IPS-11a (cell line): ENCODE results near the gene SLC13A4.
"Not testable (repeated sequence)": the region's sequence is repeated elsewhere in the genome, so short reads cannot be mapped to it uniquely, and the experiment has no call there.

ENCODE experiments used
- H3K4me3 ChIP-seq: one replicate; pipeline ENCODE4 v1.5.1; 2013; ENCODE audit warnings: low read depth, low read length, control low read depth

Gene SLC13A4

GRCh38 chr7:135666846-135667245 lies 61.1 kb downstream of the SLC13A4 start:
- H3K4me3 ChIP-seq: no peak overlapping the region

- H3K4me3 ChIP-seq: no peak overlapping the region
Observed at GRCh38 chr7:135666156-135666555, 61.8 kb downstream of the SLC13A4 start.

DNA sequence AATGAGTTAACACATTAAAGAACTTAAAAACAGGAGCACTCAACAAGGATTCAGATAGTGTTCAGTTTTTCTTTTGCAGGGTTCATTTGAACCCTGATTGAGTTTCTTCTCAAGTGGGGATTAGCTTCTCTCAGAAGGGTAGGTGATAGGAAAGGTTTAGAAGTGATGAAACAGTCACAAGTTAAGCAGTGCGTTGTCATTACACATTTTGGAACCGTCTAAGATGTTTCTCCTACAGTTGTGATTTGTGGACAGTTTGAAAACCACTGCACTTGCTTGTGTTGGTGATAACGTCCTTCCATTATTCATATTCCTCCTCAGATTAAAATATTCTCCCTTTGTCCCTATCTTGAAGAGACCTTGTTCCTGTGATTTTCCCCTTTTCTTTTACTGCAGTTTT lies 62.9 kb downstream of the SLC13A4 start:
- no peak overlapping the region for H3K4me3 ChIP-seq

DNA sequence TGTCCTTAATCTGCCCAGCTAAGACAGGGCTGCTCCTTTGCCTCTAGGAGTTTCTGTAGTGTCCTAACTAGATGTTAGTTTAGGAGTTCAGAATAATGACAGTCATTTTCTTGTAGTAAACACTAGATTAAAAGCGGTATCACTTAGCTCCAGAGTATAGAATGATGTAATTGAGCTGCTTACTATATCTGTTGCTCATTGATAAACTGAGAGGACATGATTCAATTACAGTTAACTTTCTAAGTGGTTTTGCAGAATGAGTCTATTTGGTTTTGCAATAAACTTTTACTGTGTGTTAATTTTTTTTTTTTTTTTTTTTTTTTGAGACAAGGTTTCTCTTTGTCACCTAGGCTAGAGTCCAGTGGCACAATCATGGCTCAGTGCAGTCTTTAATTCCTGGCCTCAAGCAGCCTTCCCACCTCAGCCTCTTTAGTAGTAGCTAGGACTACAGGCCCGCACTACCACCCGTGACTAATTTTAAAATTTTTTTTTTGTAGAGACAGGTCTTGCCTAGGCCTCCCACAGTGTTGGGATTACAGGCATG lies 63.9 kb downstream of the SLC13A4 start:
- no peak overlapping the region for H3K4me3 ChIP-seq

DNA sequence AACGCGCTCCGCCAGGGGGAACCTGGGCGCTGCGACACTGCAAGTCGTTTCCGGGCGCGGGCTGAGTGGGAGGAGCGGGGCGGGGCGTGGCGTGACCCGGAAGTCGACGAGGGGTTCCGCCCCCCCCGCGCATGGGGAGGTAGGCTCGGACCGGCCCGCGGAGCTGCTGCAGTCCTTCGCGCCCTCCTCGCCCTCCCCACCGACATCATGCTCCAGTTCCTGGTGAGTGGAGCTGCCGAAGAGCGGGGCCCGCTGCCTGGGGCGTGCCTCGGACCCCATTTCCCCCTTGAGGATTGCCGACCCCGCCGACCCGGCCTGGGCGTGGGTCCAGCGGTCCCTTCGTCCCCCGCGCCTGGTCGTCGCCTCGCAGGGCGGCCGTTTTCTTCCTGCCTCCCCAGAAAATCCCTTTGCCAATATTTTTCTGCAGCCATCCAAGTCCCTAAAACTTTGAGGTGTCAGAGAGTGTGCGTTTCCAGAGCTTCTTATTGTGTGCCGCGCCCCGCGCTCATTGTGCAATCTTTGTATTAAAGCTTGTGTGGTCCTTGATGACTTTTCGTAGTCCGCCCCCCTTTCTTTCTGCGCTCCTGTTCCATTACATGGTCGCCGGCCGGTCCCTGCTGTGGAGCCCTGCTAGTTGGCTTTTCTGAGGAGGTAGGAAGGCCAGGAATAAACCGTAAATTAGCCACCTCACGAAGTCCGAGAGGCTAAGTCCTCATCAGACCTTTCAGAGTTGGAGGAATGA lies 65.4 kb downstream of the SLC13A4 start, which contains the start of gene STMP1:
Gene STMP1 (plus strand): TSS at position 142 of the 742 bp plus-strand sequence.
- H3K4me3 ChIP-seq: peak within 1 kb of the TSS; percentile 97

GRCh38 chr7:135662123-135662372 lies 65.9 kb downstream of the SLC13A4 start:
- H3K4me3 ChIP-seq: peak overlapping the region; percentile 97

DNA sequence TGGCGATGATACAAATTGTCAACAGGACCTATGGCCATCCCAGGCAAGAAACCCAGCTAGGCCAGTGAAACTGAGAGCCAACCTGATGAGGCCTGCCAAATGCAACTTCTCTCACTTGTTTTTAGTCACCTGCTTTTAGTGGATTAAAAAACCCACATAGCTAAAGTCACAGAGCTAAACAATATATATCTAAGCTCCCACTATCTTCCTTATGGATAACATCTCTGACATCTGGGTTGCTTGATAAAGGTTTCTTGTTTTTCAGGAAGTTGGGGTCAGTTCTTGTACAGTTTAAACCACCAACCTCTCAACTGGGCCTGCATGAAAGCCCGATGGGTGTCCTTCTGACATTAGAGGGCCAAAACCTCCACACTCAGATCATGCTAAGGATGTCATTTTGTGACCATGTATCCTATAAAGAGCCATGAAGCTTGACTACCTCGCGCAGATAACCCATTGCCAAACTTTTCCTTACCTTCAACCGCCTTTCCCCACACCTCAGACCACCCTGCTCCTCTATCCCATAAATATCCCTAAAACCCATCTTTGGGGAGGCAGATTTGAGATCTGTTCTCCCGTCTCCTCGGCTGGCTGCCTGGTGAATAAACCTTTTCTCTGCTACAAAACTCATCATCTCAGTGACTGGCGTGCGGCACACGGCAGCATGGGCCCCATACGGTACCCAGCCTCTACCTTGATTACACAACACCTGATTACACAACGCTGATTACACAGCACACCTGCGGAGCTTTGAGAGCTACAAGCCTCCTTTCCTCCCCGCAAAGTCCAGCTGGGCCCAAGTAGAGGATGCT lies 66.5 kb downstream of the SLC13A4 start:
- H3K4me3 ChIP-seq: peak overlapping the region; percentile 97

DNA sequence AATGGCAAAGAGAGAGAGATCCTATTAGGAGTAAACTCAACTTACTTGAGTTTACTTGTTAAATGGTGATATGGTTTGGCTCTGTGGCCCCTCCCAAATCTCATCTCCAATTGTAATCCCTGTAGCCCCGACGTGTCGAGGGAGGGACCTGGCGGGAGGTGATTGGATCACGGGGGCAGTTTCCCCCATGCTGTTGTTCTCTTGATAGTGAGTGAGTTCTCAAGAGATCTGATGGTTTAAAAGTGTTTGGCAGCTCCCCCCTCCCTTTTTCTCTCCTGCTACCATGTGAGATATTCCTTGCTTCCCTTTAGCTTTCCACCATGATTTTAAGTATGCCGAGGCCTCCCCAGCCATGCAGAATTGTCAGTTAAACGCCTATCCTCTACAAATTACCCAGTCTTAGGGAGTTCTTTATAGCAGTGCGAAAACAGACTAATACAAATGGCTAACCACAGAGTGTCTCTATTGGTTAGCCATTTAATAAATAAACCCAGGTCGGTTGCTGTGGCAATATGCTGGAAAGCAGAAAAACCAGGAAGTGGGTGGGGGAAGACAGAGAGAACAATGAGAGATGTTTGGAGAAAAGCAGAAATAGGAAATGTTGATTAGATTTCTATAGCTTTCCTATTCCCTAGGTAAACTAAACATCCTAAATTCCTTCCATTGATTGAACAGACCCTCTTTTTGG lies 68.7 kb downstream of the SLC13A4 start:
- no peak overlapping the region for H3K4me3 ChIP-seq

- no peak overlapping the region for H3K4me3 ChIP-seq
Observed at GRCh38 chr7:135658564-135658963, 69.4 kb downstream of the SLC13A4 start.

GRCh38 chr7:135653340-135654080 lies 74.5 kb downstream of the SLC13A4 start:
- H3K4me3 ChIP-seq: no peak overlapping the region

GRCh38 chr7:135650831-135651573 lies 77.0 kb downstream of the SLC13A4 start:
- no peak overlapping the region for H3K4me3 ChIP-seq

GRCh38 chr7:135648235-135648634 lies 79.8 kb downstream of the SLC13A4 start:
- H3K4me3 ChIP-seq: no peak overlapping the region

DNA sequence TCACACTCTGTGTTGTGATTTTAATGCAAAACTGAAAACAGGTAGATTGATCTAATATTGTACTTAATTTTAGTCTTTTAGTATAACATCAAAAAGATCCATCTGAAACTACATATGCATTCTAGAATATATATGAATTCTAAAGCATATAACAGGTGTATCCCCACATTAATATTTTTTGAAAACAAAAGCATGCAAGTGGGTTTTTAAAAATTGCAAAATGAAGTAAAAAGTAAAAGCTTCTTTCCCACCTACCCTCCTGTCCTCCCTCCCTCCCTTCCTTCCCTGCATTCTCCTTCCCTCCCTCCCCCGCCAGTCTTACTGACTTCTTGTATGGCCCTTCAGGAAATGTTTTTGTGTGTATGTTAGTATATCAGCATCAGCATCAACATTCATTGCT lies 80.2 kb downstream of the SLC13A4 start:
- H3K4me3 ChIP-seq: no peak overlapping the region

DNA sequence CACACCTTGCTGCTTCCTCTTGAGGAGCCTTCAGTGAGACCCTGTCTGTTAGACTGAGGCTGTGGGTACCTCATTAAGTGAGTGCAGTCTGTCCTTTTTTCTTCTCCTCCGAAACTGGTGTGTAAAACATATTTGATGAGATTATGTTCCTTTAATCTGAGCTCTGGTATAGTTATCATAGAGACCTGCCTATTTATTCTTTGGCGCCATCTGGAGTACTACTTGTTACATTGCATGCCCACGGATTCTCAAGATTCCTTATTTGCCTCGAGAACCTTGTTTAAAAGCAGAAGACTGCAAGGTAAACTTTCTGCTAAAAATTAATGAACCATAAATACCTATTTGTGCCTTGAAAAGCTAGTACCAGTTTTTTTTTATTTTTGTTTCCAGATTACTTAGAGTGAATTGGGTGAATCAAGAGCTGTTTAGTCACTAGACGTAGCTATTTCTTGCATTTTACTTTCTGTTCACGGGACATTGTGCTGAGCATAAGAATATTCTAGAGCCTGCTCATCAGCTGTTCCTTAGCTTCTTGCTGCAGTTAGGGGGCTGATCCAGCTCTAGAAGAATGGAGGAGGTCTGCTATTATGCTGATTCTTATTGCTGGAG lies 82.6 kb downstream of the SLC13A4 start:
- no peak overlapping the region for H3K4me3 ChIP-seq

GRCh38 chr7:135644729-135645128 lies 83.3 kb downstream of the SLC13A4 start:
- H3K4me3 ChIP-seq: no peak overlapping the region

DNA sequence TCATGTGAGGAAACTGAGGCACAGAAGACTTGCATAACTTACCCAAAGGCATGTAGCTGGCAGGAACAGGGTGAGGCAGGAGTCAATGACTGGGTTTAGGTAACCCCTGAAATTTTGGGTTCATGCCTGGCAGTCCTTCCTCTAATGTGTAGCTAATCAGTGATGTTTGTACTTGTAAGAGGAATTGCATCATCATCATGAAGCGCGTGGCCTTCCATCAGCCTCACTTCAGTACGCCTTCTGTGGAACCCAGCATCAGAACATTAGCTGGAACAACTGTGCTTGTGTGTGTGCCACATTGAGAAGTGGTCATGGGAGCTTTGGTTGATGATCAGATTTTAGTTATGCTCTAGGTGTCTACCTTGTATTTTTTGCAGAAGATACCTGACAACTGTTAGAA lies 83.8 kb downstream of the SLC13A4 start:
- H3K4me3 ChIP-seq: no peak overlapping the region

DNA sequence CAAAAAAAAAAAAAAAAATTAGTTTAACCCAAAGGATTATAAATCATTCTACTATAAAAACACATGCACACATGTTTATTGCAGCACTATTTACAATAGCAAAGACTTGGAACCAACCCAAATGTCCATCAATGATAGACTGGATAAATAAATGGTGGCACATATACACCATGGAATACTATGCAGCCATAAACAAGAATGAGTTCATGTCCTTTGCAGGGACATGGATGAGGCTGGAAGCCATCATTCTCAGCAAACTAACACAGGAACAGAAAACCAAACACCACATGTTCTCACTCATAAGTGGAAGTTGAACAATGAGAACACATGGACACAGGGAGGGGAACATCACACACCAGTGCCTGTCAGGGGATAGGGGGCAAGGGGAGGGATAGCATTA lies 88.3 kb downstream of the SLC13A4 start:
- H3K4me3 ChIP-seq: not testable (repeated sequence)

DNA sequence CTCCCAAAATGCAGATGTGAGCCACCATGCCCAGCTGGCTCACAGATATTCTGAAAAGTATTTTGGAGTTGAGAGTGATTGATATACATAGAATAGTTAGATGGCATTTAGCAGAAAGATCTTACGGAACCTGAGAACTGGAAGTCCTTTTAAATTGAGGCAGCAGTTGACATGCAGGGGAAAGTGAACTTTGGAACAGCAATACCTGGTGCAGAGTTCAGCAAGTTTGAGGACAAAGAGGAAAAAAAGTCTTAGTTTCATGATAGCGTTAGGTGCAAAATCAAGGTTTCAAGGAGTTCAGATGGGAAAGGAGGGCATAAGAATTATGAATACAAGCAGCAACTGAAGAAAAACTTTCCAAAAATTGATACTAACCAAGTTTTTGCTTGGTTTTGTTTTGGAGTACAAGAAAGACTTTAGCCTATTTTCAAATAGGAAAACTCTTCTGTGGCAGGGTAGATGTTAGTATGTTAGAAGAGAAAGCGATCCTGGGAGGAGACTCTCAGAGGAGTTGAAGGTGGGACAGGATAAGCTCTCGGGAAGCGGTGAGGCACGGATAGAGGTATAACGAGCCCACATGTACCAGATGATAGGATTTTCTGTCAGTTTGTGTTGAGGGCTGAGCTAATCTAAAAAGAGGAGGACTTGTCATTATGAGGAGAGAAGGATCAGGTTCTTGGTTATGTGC lies 93.7 kb downstream of the SLC13A4 start:
- no peak overlapping the region for H3K4me3 ChIP-seq
